AG04450 (cell line): ENCODE results near the gene CENATAC. TPM values are rescaled to one million over a fixed set of nuclear protein-coding genes. Genes with fewer than 3 reads are reported as not detected.
A peak's percentile ranks its signal among the peaks of the same experiment; 100 is the strongest.

Experiments used
- CTCF ChIA-PET: fragments of 300-600, 350-600 bp; formaldehyde crosslinking; extraction: SDS; loops from one replicate; lab custom pipeline; 2022; ENCODE audit warnings: antibody characterized with exemption, inconsistent platforms; lab: Charles Lee
- POLR2A ChIA-PET: fragments of 350-600 bp; formaldehyde crosslinking; extraction: SDS; loops from one replicate; lab custom pipeline; 2021; ENCODE audit warnings: antibody characterized with exemption, inconsistent platforms; lab: Yijun Ruan, JAX
- DNase-seq: peaks from one replicate; pipeline ENCODE4 v3.0.0-alpha.2; 2011; ENCODE audit warnings: low read depth, low spot score
- H3K27ac ChIP-seq: one replicate; pipeline ENCODE4 v1.5.1; 2012; ENCODE audit warnings: low read depth, low read length, control low read depth
- H3K27me3 ChIP-seq: one replicate; pipeline ENCODE4 v1.6.0; 2012; ENCODE audit warnings: low read length; ENCODE audit not compliant: control insufficient read depth, insufficient read depth
- H3K4me3 ChIP-seq: 2 replicates; pipeline ENCODE4 v1.5.1; 2011; ENCODE audit warnings: mild to moderate bottlenecking, low read depth, low read length, control low read depth
- H3K9me3 ChIP-seq: 2 replicates; pipeline ENCODE4 v1.5.1; 2012; ENCODE audit warnings: low read length; ENCODE audit not compliant: control insufficient read depth, insufficient read depth
- CTCF ChIP-seq: IDR thresholded peaks from 2 replicates; pipeline ENCODE4 v1.5.1; 2011; ENCODE audit warnings: low read depth, low read length, control low read depth, inconsistent platforms
- polyA plus RNA-seq: library from polyadenylated mRNA; depleted of rRNA; stranded (reverse); fragments of >200 nt; gene quantifications from 2 replicates; pipeline ENCODE4 v1.2.3, GENCODE V29; 2011

CENATAC gene
- polyA plus RNA-seq, 1 experiment: 13.5 TPM

- no peak for DNase-seq
- Histone ChIP-seq H3K27me3 (no peaks in the 10 kb centered on the region), H3K9me3 (no peaks in the 10 kb centered on the region; the same call in 1 of the 2 replicates), H3K27ac (no peak overlapping the region), H3K4me3 (no peak overlapping the region)
- ChIA-PET POLR2A (no interaction called here), CTCF (interaction anchor here (1.6 kb wide), 1 partner anchor 18 kb away, joined by 8 read pairs; no protein-coding TSS in a partner anchor)
- TF ChIP-seq CTCF: no peak
These were observed 51.1 kb downstream of the CENATAC start for GRCh38 chr11:119049081-119049480.

DNA sequence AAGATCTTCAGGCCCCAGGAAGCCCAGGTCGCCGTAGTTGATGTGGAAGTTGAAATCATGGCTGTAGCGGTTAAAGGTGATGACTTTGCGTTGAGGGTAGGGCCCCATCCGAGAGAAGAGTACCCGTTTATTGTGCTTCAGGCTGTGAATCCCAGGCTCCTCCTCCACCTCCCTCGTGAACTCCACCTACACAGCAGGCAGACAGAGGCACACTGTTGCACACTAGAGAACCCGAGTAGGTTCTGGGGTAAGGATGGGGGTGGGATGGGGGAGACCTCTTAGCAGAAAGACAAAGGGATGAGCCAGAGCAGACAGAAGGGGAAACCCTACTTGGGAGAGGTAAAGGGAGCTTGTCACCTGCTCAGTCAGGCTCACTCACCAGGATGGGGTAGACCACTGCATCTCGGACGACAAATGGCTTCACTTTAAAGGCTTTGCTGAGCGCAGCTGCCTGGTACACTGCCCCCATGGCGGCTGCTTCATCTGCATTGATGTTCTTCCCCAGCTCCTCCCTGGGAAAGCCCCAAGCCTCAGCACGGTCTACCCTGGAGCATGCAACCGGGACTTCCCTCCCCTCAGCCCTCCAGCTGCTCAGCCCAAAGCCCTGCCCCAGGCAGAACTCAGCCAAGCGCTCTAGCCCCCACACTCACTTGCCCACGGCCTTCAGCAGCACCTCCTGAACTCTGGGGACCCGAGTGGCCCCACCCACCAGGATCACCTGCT lies 53.7 kb downstream of the CENATAC start:
- no peak for TF ChIP-seq CTCF
- Histone ChIP-seq H3K9me3 (no peaks in the 10 kb centered on the region; the same call in 1 of the 2 replicates), H3K4me3 (no peak overlapping the region), H3K27me3 (no peaks in the 10 kb centered on the region), H3K27ac (no peak overlapping the region)
- DNase-seq: no peak
- ChIA-PET POLR2A (no interaction called here), CTCF (no interaction called here)

DNA sequence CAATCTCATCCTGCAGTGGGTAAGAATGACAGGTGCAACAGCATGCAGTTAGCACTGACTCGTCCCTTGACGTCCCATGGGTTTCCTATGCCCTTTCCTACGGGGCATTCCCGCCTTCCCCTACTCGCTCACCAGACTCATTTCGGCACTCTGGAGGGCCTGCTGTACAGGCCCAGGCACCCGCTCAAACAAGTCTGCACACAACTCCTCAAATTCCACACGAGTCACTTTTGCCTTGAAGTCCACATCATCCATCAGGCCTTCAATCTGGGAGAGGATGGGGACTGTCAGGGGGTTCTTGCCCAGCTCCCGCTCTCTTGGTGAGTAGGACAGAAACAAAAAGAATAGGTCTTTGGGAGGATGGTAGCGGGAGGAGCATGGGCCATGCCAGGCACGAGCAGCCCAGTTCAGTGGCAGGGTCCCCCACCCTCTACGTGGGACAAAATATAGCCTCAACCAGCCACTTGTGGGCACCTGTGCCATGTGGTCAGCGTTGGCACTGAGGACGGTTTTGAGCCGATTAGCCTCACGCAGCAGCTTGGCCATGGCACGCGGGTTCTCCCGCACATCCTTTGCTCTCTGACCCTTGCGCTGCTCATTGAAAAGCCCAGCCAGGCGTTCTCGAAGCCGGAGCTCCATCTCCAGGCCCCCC lies 54.4 kb downstream of the CENATAC start:
- TF ChIP-seq CTCF: no peak
- Histone ChIP-seq H3K9me3 (no peaks in the 10 kb centered on the region; the same call in 1 of the 2 replicates), H3K27ac (no peak overlapping the region), H3K27me3 (no peaks in the 10 kb centered on the region), H3K4me3 (no peak overlapping the region)
- no peak for DNase-seq
- CTCF ChIA-PET: no interaction called here
- POLR2A ChIA-PET: no interaction called here

DNA sequence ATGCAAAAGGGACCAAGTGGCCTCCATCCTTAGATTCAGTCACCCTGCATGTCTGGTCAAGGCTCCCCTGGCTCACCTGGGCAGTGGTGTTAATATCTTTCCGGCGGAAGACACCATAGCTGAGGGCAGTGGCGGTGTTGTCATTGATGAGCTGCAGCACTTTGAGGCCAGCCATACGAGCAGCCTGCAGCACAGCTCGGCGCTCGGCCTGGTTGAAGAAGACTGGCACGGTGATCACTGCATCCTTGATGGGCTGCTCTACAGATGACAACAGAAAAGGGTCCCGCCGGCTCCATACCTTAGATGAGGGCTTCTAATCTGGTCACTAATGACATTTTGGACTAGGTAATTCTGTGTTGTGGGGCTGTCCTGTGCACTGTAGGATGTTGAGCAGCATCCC lies 56.5 kb downstream of the CENATAC start:
- no peak for TF ChIP-seq CTCF
- no peak overlapping the region for H3K4me3 ChIP-seq
- no peaks in the 10 kb centered on the region; the same call in 1 of the 2 replicates for H3K9me3 ChIP-seq
- ChIA-PET CTCF (no interaction called here), POLR2A (no interaction called here)
- DNase-seq: no peak
- no peaks in the 10 kb centered on the region for H3K27me3 ChIP-seq
- H3K27ac ChIP-seq: no peak overlapping the region

DNA sequence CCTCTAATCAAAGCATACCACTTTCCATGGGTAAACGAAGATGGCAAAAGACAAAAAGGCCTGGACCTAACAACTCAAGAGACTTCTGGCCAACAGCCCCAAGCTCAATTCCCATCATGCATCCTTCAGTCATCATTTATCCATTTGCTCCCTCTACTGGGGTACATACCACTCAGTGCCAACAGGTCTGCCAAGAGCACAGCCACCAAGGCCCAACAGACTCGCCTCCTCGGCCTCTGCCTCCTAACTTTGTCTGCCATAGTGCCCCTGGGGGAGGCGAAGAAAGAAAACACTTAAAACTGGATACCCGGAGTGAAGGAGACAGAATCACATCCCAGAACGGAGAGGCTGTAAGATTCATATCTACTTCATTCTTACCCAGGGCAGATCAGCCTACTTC lies 58.0 kb downstream of the CENATAC start:
- Histone ChIP-seq H3K9me3 (no peaks in the 10 kb centered on the region; the same call in 1 of the 2 replicates), H3K27ac (peak overlapping the region; percentile 68), H3K27me3 (no peaks in the 10 kb centered on the region), H3K4me3 (peak overlapping the region; percentile 83)
- ChIA-PET CTCF (interaction anchor here (0.8 to 1.3 kb wide), 5 partner anchors 10 to 268 kb away, joined by 3 to 4 read pairs (median 4); no protein-coding TSS in a partner anchor), POLR2A (interaction anchor here (0.8 to 3.1 kb wide), 8 partner anchors 8 to 261 kb away, joined by 3 to 27 read pairs (median 5); partner anchors contain the start of genes DPAGT1, HMBS, MCAM and NLRX1)
- DNase-seq: no peak
- TF ChIP-seq CTCF: peak; percentile 20; the same call in 1 of the 2 replicates
